Measurements from ENCODE around the gene TMEM204. TPM values are rescaled to one million over a fixed set of nuclear protein-coding genes. Genes with fewer than 3 reads are reported as not detected.

Gene TMEM204
- total and polyA plus RNA-seq, 3 donors from 2014 or later = 13.7 to 21.4 (median 19.4) TPM

DNA sequence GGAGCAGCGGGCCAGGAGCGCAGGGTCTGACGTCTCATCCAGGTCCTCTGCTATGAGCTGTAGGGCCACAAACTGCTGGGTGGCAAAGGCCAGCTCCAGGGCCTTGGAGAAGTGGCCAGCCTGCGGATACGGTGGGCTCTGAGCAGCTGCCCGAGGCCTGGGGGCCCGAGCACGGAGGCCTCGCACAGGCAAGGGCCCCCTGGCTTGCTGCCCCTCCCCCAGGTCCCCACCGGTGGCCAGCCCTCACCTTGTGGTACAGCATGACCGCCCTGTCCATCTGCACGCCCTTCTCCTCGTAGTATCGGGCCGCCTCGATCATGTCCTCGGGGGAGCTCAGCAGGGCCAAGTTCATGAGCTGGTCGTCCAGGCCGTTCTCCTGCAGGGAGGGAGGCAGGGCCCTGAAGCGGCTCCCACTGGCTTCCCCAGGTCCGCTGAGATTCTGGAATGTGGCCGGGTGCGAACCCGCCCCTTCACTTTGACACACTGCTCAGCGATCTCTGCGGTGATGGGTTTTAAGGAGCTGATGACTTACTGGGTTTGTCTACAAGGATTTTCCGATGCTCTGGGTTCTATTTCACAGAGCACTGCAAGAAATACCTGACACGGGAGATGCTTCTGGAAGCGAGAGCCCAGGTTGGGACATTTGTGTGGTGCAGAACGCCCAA, 9.8 kb upstream of the TMEM204 start:
- no peaks in the 10 kb centered on the region for H3K36me3 ChIP-seq (ENCODE audit: low read depth, missing control alignments)

DNA sequence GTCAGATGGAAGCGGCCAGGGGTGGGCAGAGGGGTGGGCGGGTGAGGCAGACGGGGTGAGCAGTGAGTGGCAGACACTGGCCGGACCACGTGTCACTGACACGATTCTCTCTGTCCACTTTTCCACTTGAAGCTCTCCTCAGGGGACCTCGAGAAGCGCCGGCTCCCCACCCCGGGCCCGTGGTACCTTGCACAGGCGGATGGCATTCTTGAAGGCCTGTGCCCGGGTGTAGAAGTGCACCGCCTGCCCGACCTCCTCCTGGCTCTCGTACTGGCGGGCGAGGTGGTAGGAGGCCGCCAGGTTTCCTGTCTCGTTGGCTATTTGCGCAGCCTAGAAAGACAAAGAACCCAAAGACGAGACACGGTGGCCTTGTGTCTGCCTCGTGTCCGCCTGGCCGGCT, 9.1 kb upstream of the TMEM204 start:
- peaks cover 24% of the 10 kb centered on the region for H3K4me1 ChIP-seq
- 94 to 96% methylated on average over 18 to 26 of the region's 26 CpGs for WGBS, 2 donors
- H3K27ac ChIP-seq = no peak overlapping the region
- TF ChIP-seq POLR2A (IDR thresholded peaks at IDR 0.05) (no peak), CTCF (IDR thresholded peaks at IDR 0.05) (no peak)
- no peaks in the 10 kb centered on the region for H3K36me3 ChIP-seq (ENCODE audit: low read depth, missing control alignments)
- no peaks in the 10 kb centered on the region for H3K27me3 ChIP-seq
- DNase-seq = no peak
- H3K4me3 ChIP-seq = no peak overlapping the region
- H3K9me3 ChIP-seq = no peaks in the 10 kb centered on the region
- intact Hi-C loops (cut with DNase I; ENCODE audit: low total_unique reads) = no loop called here

More for the DNA sequence above, 9.8 kb upstream of the TMEM204 start:
- WGBS, 2 donors = 93 to 95% methylated on average over 23 to 29 of the region's 30 CpGs
- H3K9me3 ChIP-seq = no peaks in the 10 kb centered on the region
- peaks cover 19% of the 10 kb centered on the region for H3K4me1 ChIP-seq
- TF ChIP-seq CTCF (IDR thresholded peaks at IDR 0.05) = no peak
- TF ChIP-seq POLR2A (IDR thresholded peaks at IDR 0.05) = no peak
- intact Hi-C loops (cut with DNase I; ENCODE audit: low total_unique reads) = no loop called here
- H3K27me3 ChIP-seq = no peaks in the 10 kb centered on the region
- no peak overlapping the region for H3K4me3 ChIP-seq
- no peak overlapping the region for H3K27ac ChIP-seq
- DNase-seq = no peak

- intact Hi-C loops (cut with DNase I; ENCODE audit: low total_unique reads) = no loop called here
- peaks cover 34% of the 10 kb centered on the region for H3K4me1 ChIP-seq
- H3K27ac ChIP-seq = no peak overlapping the region
- no peak for DNase-seq
- H3K27me3 ChIP-seq = no peaks in the 10 kb centered on the region
- no peaks in the 10 kb centered on the region for H3K9me3 ChIP-seq
- WGBS, 2 donors = 94 to 97% methylated on average over 18 to 44 of the region's 44 CpGs
- no peaks in the 10 kb centered on the region for H3K36me3 ChIP-seq (ENCODE audit: low read depth, missing control alignments)
- no peak for TF ChIP-seq CTCF (IDR thresholded peaks at IDR 0.05)
- TF ChIP-seq POLR2A (IDR thresholded peaks at IDR 0.05) = no peak
- no peak overlapping the region for H3K4me3 ChIP-seq
Observed at GRCh38 chr16:1525871-1526607, 7.4 kb upstream of the TMEM204 start.

- WGBS, 2 donors = 85 to 87% methylated on average over 17 to 37 of the region's 38 CpGs
- intact Hi-C loops (cut with DNase I; ENCODE audit: low total_unique reads) = no loop called here
- TF ChIP-seq POLR2A (IDR thresholded peaks at IDR 0.05) = no peak
- no peak for TF ChIP-seq CTCF (IDR thresholded peaks at IDR 0.05)
- no peaks in the 10 kb centered on the region for H3K36me3 ChIP-seq (ENCODE audit: low read depth, missing control alignments)
- no peak for DNase-seq
- H3K4me1 ChIP-seq = peaks cover 42% of the 10 kb centered on the region
- no peak overlapping the region for H3K4me3 ChIP-seq
- H3K27me3 ChIP-seq = no peaks in the 10 kb centered on the region
- peak overlapping the region in 1 of 2 donors; percentile 39 for H3K27ac ChIP-seq
- no peaks in the 10 kb centered on the region for H3K9me3 ChIP-seq
Observed at GRCh38 chr16:1526608-1527555, 6.6 kb upstream of the TMEM204 start.
